Retinal pigment epithelial cell (primary cell): ENCODE data around the gene CIAPIN1.
A peak's percentile ranks its signal among the peaks of the same experiment; 100 is the strongest.

Experiments used
- DNase-seq: peaks from one replicate; pipeline ENCODE4 v3.0.0-alpha.2; 2010; ENCODE audit warnings: low read depth
- H3K4me3 ChIP-seq: 2 replicates; pipeline ENCODE4 v1.5.1; 2011; ENCODE audit warnings: mild to moderate bottlenecking, low read length, control low read depth, moderate library complexity
- CTCF ChIP-seq: conservative IDR thresholded peaks from 2 replicates; pipeline ENCODE4 v1.5.1; 2011; ENCODE audit warnings: low read depth, low read length, control low read depth, inconsistent platforms

CIAPIN1 gene

GRCh38 chr16:57434003-57434402 is 13.2 kb downstream of the CIAPIN1 start:
- TF ChIP-seq CTCF = no peak
- no peak for DNase-seq
- H3K4me3 ChIP-seq = no peak overlapping the region

- DNase-seq = no peak
Observed at GRCh38 chr16:57432989-57433388, 14.2 kb downstream of the CIAPIN1 start.

GRCh38 chr16:57432505-57432904 is 14.7 kb downstream of the CIAPIN1 start:
- no peak for DNase-seq
- no peak overlapping the region for H3K4me3 ChIP-seq
- no peak for TF ChIP-seq CTCF

More at GRCh38 chr16:57432989-57433388, 14.2 kb downstream of the CIAPIN1 start:
- H3K4me3 ChIP-seq = no peak overlapping the region
- no peak for TF ChIP-seq CTCF

- no peak overlapping the region for H3K4me3 ChIP-seq
- no peak for TF ChIP-seq CTCF
- no peak for DNase-seq
Observed at GRCh38 chr16:57430955-57431354, 16.2 kb downstream of the CIAPIN1 start.

DNA sequence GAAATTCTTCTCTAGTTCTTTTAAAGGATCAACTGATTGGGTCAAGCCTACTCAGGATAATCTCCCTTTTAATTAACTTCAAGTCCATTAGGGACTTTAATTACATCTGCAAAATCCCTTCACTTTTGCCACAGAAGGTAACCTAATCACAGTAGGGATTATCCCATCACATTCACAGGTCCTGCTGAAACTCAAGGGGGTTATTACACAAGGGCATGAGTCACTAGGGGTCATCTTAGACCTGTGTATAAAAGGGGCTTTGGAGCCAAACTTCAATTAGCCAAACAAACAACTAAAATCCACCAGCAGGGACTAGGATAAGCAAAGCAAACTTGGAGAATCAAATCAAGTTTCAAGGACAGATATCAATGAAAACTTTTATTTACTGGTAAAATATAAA is 19.4 kb downstream of the CIAPIN1 start:
- TF ChIP-seq CTCF = no peak
- no peak overlapping the region for H3K4me3 ChIP-seq
- peak; percentile 52 for DNase-seq

DNA sequence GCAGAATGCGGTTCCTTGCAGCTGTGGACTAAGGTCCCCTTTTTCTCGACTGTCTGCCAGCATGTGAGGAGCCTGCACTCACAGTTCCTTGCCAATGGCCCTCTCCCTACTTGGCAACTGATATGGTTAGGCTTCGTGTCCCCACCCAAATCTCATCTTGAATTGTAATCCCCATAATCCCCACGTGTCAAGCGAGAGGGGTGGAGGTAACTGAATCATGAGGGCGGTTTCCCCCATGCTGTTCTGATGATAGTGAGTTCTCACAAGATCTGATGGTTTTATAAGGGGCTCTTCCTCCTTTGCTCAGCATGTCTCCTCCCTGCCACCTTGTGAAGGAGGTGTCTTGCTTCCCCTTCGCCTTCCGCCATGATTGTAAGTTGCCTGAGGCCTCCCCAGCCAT is 19.9 kb downstream of the CIAPIN1 start:
- TF ChIP-seq CTCF = no peak
- no peak overlapping the region for H3K4me3 ChIP-seq
- no peak for DNase-seq

GRCh38 chr16:57426356-57426755 is 20.8 kb downstream of the CIAPIN1 start:
- H3K4me3 ChIP-seq = no peak overlapping the region
- no peak for TF ChIP-seq CTCF
- DNase-seq = no peak
